Neural cell (in vitro differentiated cells): Measurements from ENCODE around the gene NCOR1. TPM values are rescaled to one million over a fixed set of nuclear protein-coding genes. Genes with fewer than 3 reads are reported as not detected.
"Not testable (repeated sequence)": the region's sequence is repeated elsewhere in the genome, so short reads cannot be mapped to it uniquely, and the experiment has no call there.

Experiments used
- H2AFZ ChIP-seq: fragments of 200-600, 300-800 bp; sonication (generic), shearing (Covaris generic); 2 replicates; pipeline ENCODE4 v1.6.0; 2014; ENCODE audit warnings: low read depth, mild to moderate bottlenecking, antibody characterized with exemption, low read length, moderate library complexity
- H3F3A ChIP-seq: fragments of 200-600 bp; shearing (Covaris generic); 2 replicates; pipeline ENCODE4 v1.6.1; 2016; ENCODE audit warnings: mild to moderate bottlenecking, moderate library complexity, mixed read lengths, antibody characterized with exemption, low read length; ENCODE audit not compliant: insufficient read depth, poor library complexity, severe bottlenecking
- H3K27ac ChIP-seq: fragments of 200-600, 300-800 bp; sonication (generic), shearing (Covaris generic); 2 replicates; pipeline ENCODE4 v1.5.1; 2014; ENCODE audit warnings: mild to moderate bottlenecking, low read length, moderate library complexity
- H3K27me3 ChIP-seq: fragments of 300-800, 200-600 bp; sonication (generic), shearing (Covaris generic); 2 replicates; pipeline ENCODE4 v1.6.0; 2014; ENCODE audit warnings: mild to moderate bottlenecking, low read depth, low read length, moderate library complexity; ENCODE audit not compliant: insufficient read depth
- H3K36me3 ChIP-seq: fragments of 300-800, 200-600 bp; sonication (generic), shearing (Covaris generic); 2 replicates; pipeline ENCODE4 v1.5.1; 2014; ENCODE audit warnings: mild to moderate bottlenecking, antibody characterized with exemption, low read length, moderate library complexity; ENCODE audit not compliant: insufficient read depth
- H3K4me2 ChIP-seq: fragments of 300-800, 200-600 bp; sonication (generic), shearing (Covaris generic); 2 replicates; pipeline ENCODE4 v1.6.0; 2014; ENCODE audit warnings: mild to moderate bottlenecking, low read length
- H3K4me3 ChIP-seq: fragments of 300-800, 200-600 bp; sonication (generic), shearing (Covaris generic); 2 replicates; pipeline ENCODE4 v1.5.1; 2014; ENCODE audit warnings: mild to moderate bottlenecking, low read length, moderate library complexity
- H3K79me2 ChIP-seq: fragments of 200-600 bp; shearing (Covaris generic); replicated peaks from 2 replicates; pipeline ENCODE4 v1.6.0; 2014; ENCODE audit warnings: mild to moderate bottlenecking, low read length, moderate library complexity; ENCODE audit not compliant: insufficient read depth
- H3K9ac ChIP-seq: fragments of 300-800, 200-600 bp; sonication (generic), shearing (Covaris generic); 2 replicates; pipeline ENCODE4 v1.6.1; 2016; ENCODE audit warnings: mild to moderate bottlenecking, low read length, mixed read lengths
- H3K9me2 ChIP-seq: fragments of 200-600 bp; shearing (Covaris generic); 2 replicates; pipeline ENCODE4 v1.6.1; 2016; ENCODE audit warnings: mild to moderate bottlenecking, low read length, mixed read lengths; ENCODE audit not compliant: insufficient read depth
- H3K9me3 ChIP-seq: fragments of 200-600, 300-800 bp; sonication (generic), shearing (Covaris generic); 2 replicates; pipeline ENCODE4 v1.6.1; 2016; ENCODE audit warnings: mild to moderate bottlenecking, mixed run types, low read length, moderate library complexity, mixed read lengths
- H4K20me1 ChIP-seq: fragments of 200-600 bp; shearing (Covaris generic); 2 replicates; pipeline ENCODE4 v1.6.1; 2016; ENCODE audit warnings: mild to moderate bottlenecking, mixed run types; ENCODE audit not compliant: insufficient read depth
- CTCF ChIP-seq: fragments of 450-650 bp; IDR thresholded peaks from 2 replicates; pipeline ENCODE4 v1.5.1; 2014; ENCODE audit warnings: antibody characterized with exemption, mild to moderate bottlenecking, moderate library complexity; ENCODE audit not compliant: poor library complexity, severe bottlenecking
- EP300 ChIP-seq: fragments of 450-650 bp; conservative IDR thresholded peaks from 2 replicates; pipeline ENCODE4 v1.6.1; 2014; ENCODE audit warnings: antibody characterized with exemption, mild to moderate bottlenecking, moderate library complexity; ENCODE audit not compliant: poor library complexity, severe bottlenecking
- EZH2 ChIP-seq: fragments of 200-600, 300-800 bp; shearing (Covaris generic), sonication (generic); IDR thresholded peaks from 2 replicates; pipeline ENCODE4 v1.6.1; 2014; ENCODE audit warnings: antibody characterized with exemption, low read length, borderline replicate concordance, mild to moderate bottlenecking; ENCODE audit not compliant: insufficient read depth, poor library complexity, severe bottlenecking
- MXI1 ChIP-seq: fragments of 450-650 bp; conservative IDR thresholded peaks from 2 replicates; pipeline ENCODE4 v1.6.1; 2014; ENCODE audit warnings: antibody characterized with exemption, mild to moderate bottlenecking; ENCODE audit not compliant: poor library complexity, severe bottlenecking
- POLR2AphosphoS5 ChIP-seq: IDR thresholded peaks from 2 replicates; pipeline ENCODE4 v1.6.1; 2012
- RAD21 ChIP-seq: fragments of 450-650 bp; conservative IDR thresholded peaks from 2 replicates; pipeline ENCODE4 v1.6.1; 2014; ENCODE audit warnings: antibody characterized with exemption, mild to moderate bottlenecking, moderate library complexity
- SMC3 ChIP-seq: fragments of 450-650 bp; conservative IDR thresholded peaks from 2 replicates; pipeline ENCODE4 v1.6.1; 2014; ENCODE audit warnings: antibody characterized with exemption, mild to moderate bottlenecking, moderate library complexity; ENCODE audit not compliant: poor library complexity
- TAF1 ChIP-seq: IDR thresholded peaks from 2 replicates; pipeline ENCODE4 v1.6.1; 2012; ENCODE audit warnings: low read depth
- polyA plus RNA-seq: library from polyadenylated mRNA; depleted of rRNA; stranded (reverse); fragments of >200 nt; gene quantifications from 2 replicates; pipeline ENCODE4 v1.2.3, GENCODE V29; 2014
- TF ChIP-seq, protein P1 (sequence below): IDR thresholded peaks from 2 replicates; pipeline ENCODE4 v1.6.1; 2012; ENCODE audit warnings: borderline replicate concordance

NCOR1 gene
- polyA plus RNA-seq, 1 donor from 2014 or later: 26.9 TPM

GRCh38 chr17:16120937-16121336, 94.4 kb downstream of the NCOR1 start:
- Histone ChIP-seq H3K27ac (no peak overlapping the region), H3K9ac (no peak overlapping the region), H2AFZ (no peak overlapping the region), H3K79me2 (no peaks in the 10 kb centered on the region), H3K9me3 (no peaks in the 10 kb centered on the region), H3F3A (no peaks in the 10 kb centered on the region), H4K20me1 (no peaks in the 10 kb centered on the region), H3K4me3 (no peak overlapping the region), H3K4me2 (no peak overlapping the region), H3K27me3 (no peaks in the 10 kb centered on the region), H3K36me3 (peaks cover 7% of the 10 kb centered on the region), H3K9me2 (no peaks in the 10 kb centered on the region)
- TF ChIP-seq TAF1 (no peak), RAD21 (no peak), SMC3 (no peak), POLR2AphosphoS5 (no peak), MXI1 (no peak), CTCF (no peak), EP300 (no peak), EZH2 (no peak)
- TF ChIP-seq, protein P1, sequence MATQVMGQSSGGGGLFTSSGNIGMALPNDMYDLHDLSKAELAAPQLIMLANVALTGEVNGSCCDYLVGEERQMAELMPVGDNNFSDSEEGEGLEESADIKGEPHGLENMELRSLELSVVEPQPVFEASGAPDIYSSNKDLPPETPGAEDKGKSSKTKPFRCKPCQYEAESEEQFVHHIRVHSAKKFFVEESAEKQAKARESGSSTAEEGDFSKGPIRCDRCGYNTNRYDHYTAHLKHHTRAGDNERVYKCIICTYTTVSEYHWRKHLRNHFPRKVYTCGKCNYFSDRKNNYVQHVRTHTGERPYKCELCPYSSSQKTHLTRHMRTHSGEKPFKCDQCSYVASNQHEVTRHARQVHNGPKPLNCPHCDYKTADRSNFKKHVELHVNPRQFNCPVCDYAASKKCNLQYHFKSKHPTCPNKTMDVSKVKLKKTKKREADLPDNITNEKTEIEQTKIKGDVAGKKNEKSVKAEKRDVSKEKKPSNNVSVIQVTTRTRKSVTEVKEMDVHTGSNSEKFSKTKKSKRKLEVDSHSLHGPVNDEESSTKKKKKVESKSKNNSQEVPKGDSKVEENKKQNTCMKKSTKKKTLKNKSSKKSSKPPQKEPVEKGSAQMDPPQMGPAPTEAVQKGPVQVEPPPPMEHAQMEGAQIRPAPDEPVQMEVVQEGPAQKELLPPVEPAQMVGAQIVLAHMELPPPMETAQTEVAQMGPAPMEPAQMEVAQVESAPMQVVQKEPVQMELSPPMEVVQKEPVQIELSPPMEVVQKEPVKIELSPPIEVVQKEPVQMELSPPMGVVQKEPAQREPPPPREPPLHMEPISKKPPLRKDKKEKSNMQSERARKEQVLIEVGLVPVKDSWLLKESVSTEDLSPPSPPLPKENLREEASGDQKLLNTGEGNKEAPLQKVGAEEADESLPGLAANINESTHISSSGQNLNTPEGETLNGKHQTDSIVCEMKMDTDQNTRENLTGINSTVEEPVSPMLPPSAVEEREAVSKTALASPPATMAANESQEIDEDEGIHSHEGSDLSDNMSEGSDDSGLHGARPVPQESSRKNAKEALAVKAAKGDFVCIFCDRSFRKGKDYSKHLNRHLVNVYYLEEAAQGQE: no peak

GRCh38 chr17:16117149-16117548, 98.2 kb downstream of the NCOR1 start:
- H3F3A ChIP-seq: no peaks in the 10 kb centered on the region
- no peak overlapping the region for H3K4me3 ChIP-seq
- no peaks in the 10 kb centered on the region for H4K20me1 ChIP-seq
- H3K27me3 ChIP-seq: no peaks in the 10 kb centered on the region
- H3K36me3 ChIP-seq: peaks cover 7% of the 10 kb centered on the region
- no peak overlapping the region for H3K27ac ChIP-seq
- no peak overlapping the region for H3K4me2 ChIP-seq
- H3K9me2 ChIP-seq: no peaks in the 10 kb centered on the region
- H2AFZ ChIP-seq: no peak overlapping the region
- TF ChIP-seq POLR2AphosphoS5 (no peak), TAF1 (no peak), MXI1 (no peak), CTCF (no peak), SMC3 (no peak), EZH2 (no peak), EP300 (no peak), RAD21 (no peak)
- TF ChIP-seq, protein P1: no peak
- no peak overlapping the region for H3K9ac ChIP-seq
- H3K9me3 ChIP-seq: no peaks in the 10 kb centered on the region
- no peaks in the 10 kb centered on the region for H3K79me2 ChIP-seq

- H3K27me3 ChIP-seq, H2AFZ ChIP-seq, H3K4me2 ChIP-seq, H3K4me3 ChIP-seq, H3K36me3 ChIP-seq, H3F3A ChIP-seq, H3K27ac ChIP-seq, H3K9ac ChIP-seq, H3K9me2 ChIP-seq, H4K20me1 ChIP-seq, H3K79me2 ChIP-seq, H3K9me3 ChIP-seq: not testable (repeated sequence)
Observed at GRCh38 chr17:16115077-16115698, 100.1 kb downstream of the NCOR1 start.
